BJ (cell line): ENCODE data around the gene PIWIL1. TPM values are rescaled to one million over a fixed set of nuclear protein-coding genes. Genes with fewer than 3 reads are reported as not detected.

Experiments used
- CTCF ChIA-PET: fragments of 350-600 bp; formaldehyde crosslinking; extraction: SDS; loops from one replicate; lab custom pipeline; 2021; ENCODE audit warnings: antibody characterized with exemption, inconsistent platforms; lab: Yijun Ruan, JAX
- POLR2A ChIA-PET: fragments of 300-600 bp; sonication (Branson Sonifier 250); formaldehyde crosslinking; extraction: SDS; loops from one replicate; lab custom pipeline; 2021; ENCODE audit warnings: antibody characterized with exemption; lab: Charles Lee
- DNase-seq: peaks from one replicate; pipeline ENCODE4 v3.0.0-alpha.2; 2011; ENCODE audit warnings: low read depth
- H3K27me3 ChIP-seq: 2 replicates; pipeline ENCODE4 v1.6.0; 2011; ENCODE audit warnings: low read length; ENCODE audit not compliant: control insufficient read depth, insufficient read depth
- H3K36me3 ChIP-seq: 2 replicates; pipeline ENCODE4 v1.5.1; 2011; ENCODE audit warnings: low read length; ENCODE audit not compliant: control insufficient read depth, insufficient read depth
- H3K4me3 ChIP-seq: 2 replicates; pipeline ENCODE4 v1.5.1; 2011; ENCODE audit warnings: low read depth, mild to moderate bottlenecking, control low read depth, low read length
- polyA plus RNA-seq: library from polyadenylated mRNA; depleted of rRNA; stranded (reverse); fragments of >200 nt; gene quantifications from 2 replicates; pipeline ENCODE4 v1.2.3, GENCODE V29; 2011
- TF ChIP-seq, protein P1 (sequence below): IDR thresholded peaks from 2 replicates; pipeline ENCODE4 v1.5.1; 2011; ENCODE audit warnings: low read depth, mild to moderate bottlenecking, control low read depth, inconsistent platforms, low read length, moderate library complexity; ENCODE audit not compliant: insufficient read depth

PIWIL1 gene
- polyA plus RNA-seq, 1 experiment, result not detected

- Histone ChIP-seq H3K4me3 (no peak overlapping the region), H3K27me3 (no peaks in the 10 kb centered on the region), H3K36me3 (no peaks in the 10 kb centered on the region)
- TF ChIP-seq, protein P1, sequence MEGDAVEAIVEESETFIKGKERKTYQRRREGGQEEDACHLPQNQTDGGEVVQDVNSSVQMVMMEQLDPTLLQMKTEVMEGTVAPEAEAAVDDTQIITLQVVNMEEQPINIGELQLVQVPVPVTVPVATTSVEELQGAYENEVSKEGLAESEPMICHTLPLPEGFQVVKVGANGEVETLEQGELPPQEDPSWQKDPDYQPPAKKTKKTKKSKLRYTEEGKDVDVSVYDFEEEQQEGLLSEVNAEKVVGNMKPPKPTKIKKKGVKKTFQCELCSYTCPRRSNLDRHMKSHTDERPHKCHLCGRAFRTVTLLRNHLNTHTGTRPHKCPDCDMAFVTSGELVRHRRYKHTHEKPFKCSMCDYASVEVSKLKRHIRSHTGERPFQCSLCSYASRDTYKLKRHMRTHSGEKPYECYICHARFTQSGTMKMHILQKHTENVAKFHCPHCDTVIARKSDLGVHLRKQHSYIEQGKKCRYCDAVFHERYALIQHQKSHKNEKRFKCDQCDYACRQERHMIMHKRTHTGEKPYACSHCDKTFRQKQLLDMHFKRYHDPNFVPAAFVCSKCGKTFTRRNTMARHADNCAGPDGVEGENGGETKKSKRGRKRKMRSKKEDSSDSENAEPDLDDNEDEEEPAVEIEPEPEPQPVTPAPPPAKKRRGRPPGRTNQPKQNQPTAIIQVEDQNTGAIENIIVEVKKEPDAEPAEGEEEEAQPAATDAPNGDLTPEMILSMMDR, result no peak
- ChIA-PET CTCF (no interaction called here), POLR2A (no interaction called here)
- no peak for DNase-seq
Measured at GRCh38 chr12:130307859-130308258, 29.8 kb upstream of the PIWIL1 start.

- ChIA-PET CTCF (no interaction called here), POLR2A (no interaction called here)
- Histone ChIP-seq H3K4me3 (no peak overlapping the region), H3K27me3 (no peaks in the 10 kb centered on the region), H3K36me3 (no peaks in the 10 kb centered on the region)
- TF ChIP-seq, protein P1, result no peak
- no peak for DNase-seq
Measured at GRCh38 chr12:130308393-130308792, 29.3 kb upstream of the PIWIL1 start.

DNA sequence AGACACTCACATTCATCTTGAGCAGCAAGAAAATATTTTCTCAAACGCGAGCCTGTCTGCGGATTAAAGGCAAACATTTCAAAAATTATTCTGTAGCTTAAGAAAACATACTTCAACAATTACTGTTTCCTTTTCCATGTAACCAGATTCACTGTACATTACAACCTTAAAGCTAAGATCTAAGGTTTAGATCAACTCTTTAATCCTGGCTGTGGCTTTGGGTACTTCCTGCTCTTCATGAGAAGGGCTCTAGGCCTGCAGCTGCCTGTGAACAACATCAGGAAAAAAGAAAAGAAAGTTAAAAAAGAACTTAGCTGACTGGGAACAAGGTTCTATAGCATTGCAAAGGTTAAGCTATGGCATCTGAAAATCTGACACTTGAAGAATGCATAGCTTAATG, 21.4 kb upstream of the PIWIL1 start:
- TF ChIP-seq, protein P1, result no peak
- ChIA-PET CTCF (no interaction called here), POLR2A (no interaction called here)
- H3K36me3 ChIP-seq, result no peaks in the 10 kb centered on the region
- H3K4me3 ChIP-seq, result no peak overlapping the region
- DNase-seq, result no peak
- H3K27me3 ChIP-seq, result no peaks in the 10 kb centered on the region

DNA sequence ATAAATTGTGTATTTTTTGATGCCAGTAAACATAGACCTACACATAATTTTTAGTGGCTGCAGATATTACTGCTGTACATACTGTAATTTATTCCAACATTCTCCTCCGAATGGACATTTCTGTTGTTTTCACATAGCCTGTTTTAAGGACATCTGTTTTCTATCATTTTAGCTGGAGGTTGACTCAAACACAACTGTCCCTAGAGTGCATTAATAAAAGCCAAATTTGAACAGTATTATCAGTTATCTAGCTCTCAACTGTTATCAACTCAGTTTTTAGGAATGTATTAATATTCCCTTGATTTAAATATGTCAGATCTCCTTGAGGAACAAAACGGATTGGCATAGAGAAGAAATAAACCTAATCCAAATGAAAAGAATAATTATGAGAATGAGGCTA, 17.2 kb upstream of the PIWIL1 start:
- no peak for DNase-seq
- no peaks in the 10 kb centered on the region for H3K27me3 ChIP-seq
- H3K36me3 ChIP-seq, result no peaks in the 10 kb centered on the region
- ChIA-PET POLR2A (no interaction called here), CTCF (interaction anchor here (0.5 kb wide), 1 partner anchor 62 kb away, joined by 3 read pairs; no protein-coding TSS in a partner anchor)
- H3K4me3 ChIP-seq, result no peak overlapping the region
- TF ChIP-seq, protein P1, result no peak

DNA sequence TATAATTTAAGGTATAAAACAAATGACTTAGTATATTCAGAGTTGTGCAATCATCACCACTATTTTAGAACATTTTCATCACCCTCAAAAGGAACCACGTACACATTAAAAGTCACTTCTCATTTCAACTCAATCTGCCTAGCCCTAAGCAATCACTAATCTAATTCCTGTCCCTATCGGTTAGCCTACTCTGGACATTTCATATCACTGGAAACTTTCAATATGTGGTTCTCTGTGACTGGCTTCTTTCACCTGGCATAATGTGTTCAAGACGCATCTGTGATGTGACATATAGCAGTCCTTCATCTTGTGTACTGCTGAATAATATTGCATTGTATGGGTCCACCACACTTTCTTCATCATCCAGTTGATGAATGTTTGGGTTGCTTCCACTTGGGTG, 15.4 kb upstream of the PIWIL1 start:
- no peak for DNase-seq
- TF ChIP-seq, protein P1, result no peak
- Histone ChIP-seq H3K27me3 (no peaks in the 10 kb centered on the region), H3K4me3 (no peak overlapping the region), H3K36me3 (no peaks in the 10 kb centered on the region)
- CTCF ChIA-PET, result no interaction called here
- POLR2A ChIA-PET, result no interaction called here
